K562 (cell line): ENCODE results near the gene TREM2.

Experiments
- BRCA1 ChIP-seq, 2 experiments: fragments of 450-650 bp in 1 of 2; sonication (generic) in 1 of 2; formaldehyde crosslinking in 1 of 2; IDR thresholded peaks; 2 replicates each; pipeline versions ENCODE4 v1.5.0 to v1.6.1; 2017 to 2020; ENCODE audit warnings: mild to moderate bottlenecking in 1 of 2, missing genetic modification reagents in 1 of 2
- EP300 ChIP-seq: IDR thresholded peaks from 2 replicates; pipeline ENCODE4 v1.6.1; 2012; ENCODE audit warnings: low read length, improper control_type of control experiment
- POLR2A ChIP-seq: fragments of 450-650 bp; conservative IDR thresholded peaks from 2 replicates; pipeline ENCODE4 v1.6.1; 2016
- SRSF1 ChIP-seq: fragments of 200-400 bp; formaldehyde crosslinking; IDR thresholded peaks from 2 replicates; pipeline ENCODE4 v1.6.1; 2017; ENCODE audit warnings: mild to moderate bottlenecking, low read depth, low read length, moderate library complexity
- YY1 ChIP-seq, 3 experiments: IDR thresholded peaks; 2 replicates each; pipeline ENCODE4 v1.6.1; 2011; ENCODE audit warnings: low read length in 2 of 3, mild to moderate bottlenecking in 2 of 3, moderate library complexity in 2 of 3, borderline replicate concordance in 1 of 3, control low read depth in 1 of 3, low read depth in 1 of 3; ENCODE audit not compliant: insufficient read depth in 3 of 3, insufficient replicate concordance in 2 of 3, control insufficient read depth in 1 of 3, insufficient read length in 1 of 3; ENCODE audit errors: extremely low read depth in 1 of 3
- TF ChIP-seq, protein P1 (sequence below), 3 experiments: IDR thresholded peaks in 2 of 3; conservative IDR thresholded peaks in 1 of 3; 2 replicates each; pipeline ENCODE4 v1.5.1; 2011 to 2012; ENCODE audit warnings: low read length in 3 of 3, mild to moderate bottlenecking in 3 of 3, control low read depth in 2 of 3, improper control_type of control experiment in 1 of 3, inconsistent platforms in 1 of 3, low read depth in 1 of 3, mixed read lengths in 1 of 3, moderate library complexity in 1 of 3; ENCODE audit not compliant: insufficient read depth in 2 of 3

DNA sequence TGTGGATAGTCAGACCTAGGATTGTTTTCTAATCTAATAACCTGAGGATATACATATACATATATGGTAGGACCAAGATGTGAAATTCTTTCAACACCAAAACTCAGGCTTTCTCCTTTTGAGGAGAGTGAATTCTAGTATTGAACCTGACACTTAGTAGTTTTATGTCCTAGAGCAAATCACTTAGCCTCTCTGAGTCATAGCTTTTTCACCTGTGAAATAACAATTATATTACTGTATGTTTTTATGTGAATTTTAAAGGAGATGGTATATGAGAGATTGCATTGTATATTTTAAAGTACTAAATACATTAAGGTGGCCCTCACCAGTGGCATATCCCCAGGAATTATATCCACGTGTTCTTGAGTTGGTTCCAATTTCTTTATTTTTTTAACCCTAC, 43.4 kb downstream of the TREM2 start:
- TF ChIP-seq POLR2A: no peak
- no peak for TF ChIP-seq EP300
- TF ChIP-seq, protein P1, sequence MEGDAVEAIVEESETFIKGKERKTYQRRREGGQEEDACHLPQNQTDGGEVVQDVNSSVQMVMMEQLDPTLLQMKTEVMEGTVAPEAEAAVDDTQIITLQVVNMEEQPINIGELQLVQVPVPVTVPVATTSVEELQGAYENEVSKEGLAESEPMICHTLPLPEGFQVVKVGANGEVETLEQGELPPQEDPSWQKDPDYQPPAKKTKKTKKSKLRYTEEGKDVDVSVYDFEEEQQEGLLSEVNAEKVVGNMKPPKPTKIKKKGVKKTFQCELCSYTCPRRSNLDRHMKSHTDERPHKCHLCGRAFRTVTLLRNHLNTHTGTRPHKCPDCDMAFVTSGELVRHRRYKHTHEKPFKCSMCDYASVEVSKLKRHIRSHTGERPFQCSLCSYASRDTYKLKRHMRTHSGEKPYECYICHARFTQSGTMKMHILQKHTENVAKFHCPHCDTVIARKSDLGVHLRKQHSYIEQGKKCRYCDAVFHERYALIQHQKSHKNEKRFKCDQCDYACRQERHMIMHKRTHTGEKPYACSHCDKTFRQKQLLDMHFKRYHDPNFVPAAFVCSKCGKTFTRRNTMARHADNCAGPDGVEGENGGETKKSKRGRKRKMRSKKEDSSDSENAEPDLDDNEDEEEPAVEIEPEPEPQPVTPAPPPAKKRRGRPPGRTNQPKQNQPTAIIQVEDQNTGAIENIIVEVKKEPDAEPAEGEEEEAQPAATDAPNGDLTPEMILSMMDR (IDR thresholded peaks at IDR 0.05 in 2 of 3, conservative IDR thresholded peaks at IDR 0.05 in 1 of 3; ENCODE audit: insufficient read depth in 2 of 3, low read depth in 1 of 3, low read length in 3 of 3): no peak
- TF ChIP-seq SRSF1: no peak
- TF ChIP-seq YY1 (IDR thresholded peaks at IDR 0.05; ENCODE audit: borderline replicate concordance in 1 of 3, control insufficient read depth in 1 of 3, extremely low read depth in 1 of 3, insufficient read depth in 3 of 3, insufficient read length in 1 of 3, insufficient replicate concordance in 2 of 3, low read depth in 1 of 3, low read length in 2 of 3): no peak
- no peak for TF ChIP-seq BRCA1 (IDR thresholded peaks at IDR 0.05)
- no peak for TF ChIP-seq BRCA1 (CRISPR knock-in tag; IDR thresholded peaks at IDR 0.05)
